AG04449 (cell line): Measurements from ENCODE around the gene GMPS.

Experiments used
- CTCF ChIA-PET: fragments of 350-600 bp; formaldehyde crosslinking; extraction: SDS; loops from one replicate; lab custom pipeline; 2021; ENCODE audit warnings: antibody characterized with exemption; lab: Yijun Ruan, JAX
- POLR2A ChIA-PET: fragments of 400-600, 350-600 bp; formaldehyde crosslinking; extraction: SDS; loops from one replicate; lab custom pipeline; 2020; ENCODE audit warnings: antibody characterized with exemption, inconsistent platforms; lab: Yijun Ruan, JAX
- DNase-seq: peaks from one replicate; pipeline ENCODE4 v3.0.0-alpha.2; 2010; ENCODE audit warnings: low read depth, low spot score
- H3K4me3 ChIP-seq: 2 replicates; pipeline ENCODE4 v1.5.1; 2011; ENCODE audit warnings: low read depth, mild to moderate bottlenecking, control low read depth, low read length
- TF ChIP-seq, protein P1 (sequence below): IDR thresholded peaks from one replicate; pipeline ENCODE4 v1.5.1; 2011; ENCODE audit warnings: mild to moderate bottlenecking, moderate library complexity, low read length, control low read depth, inconsistent platforms; ENCODE audit not compliant: insufficient read depth; ENCODE audit errors: missing control alignments

GMPS gene

GRCh38 chr3:155889212-155889611, 18.8 kb downstream of the GMPS start:
- TF ChIP-seq, protein P1, sequence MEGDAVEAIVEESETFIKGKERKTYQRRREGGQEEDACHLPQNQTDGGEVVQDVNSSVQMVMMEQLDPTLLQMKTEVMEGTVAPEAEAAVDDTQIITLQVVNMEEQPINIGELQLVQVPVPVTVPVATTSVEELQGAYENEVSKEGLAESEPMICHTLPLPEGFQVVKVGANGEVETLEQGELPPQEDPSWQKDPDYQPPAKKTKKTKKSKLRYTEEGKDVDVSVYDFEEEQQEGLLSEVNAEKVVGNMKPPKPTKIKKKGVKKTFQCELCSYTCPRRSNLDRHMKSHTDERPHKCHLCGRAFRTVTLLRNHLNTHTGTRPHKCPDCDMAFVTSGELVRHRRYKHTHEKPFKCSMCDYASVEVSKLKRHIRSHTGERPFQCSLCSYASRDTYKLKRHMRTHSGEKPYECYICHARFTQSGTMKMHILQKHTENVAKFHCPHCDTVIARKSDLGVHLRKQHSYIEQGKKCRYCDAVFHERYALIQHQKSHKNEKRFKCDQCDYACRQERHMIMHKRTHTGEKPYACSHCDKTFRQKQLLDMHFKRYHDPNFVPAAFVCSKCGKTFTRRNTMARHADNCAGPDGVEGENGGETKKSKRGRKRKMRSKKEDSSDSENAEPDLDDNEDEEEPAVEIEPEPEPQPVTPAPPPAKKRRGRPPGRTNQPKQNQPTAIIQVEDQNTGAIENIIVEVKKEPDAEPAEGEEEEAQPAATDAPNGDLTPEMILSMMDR: no peak
- no peak for DNase-seq
- ChIA-PET POLR2A (no interaction called here), CTCF (interaction anchor here (0.8 kb wide), 1 partner anchor 36 kb away, joined by 3 read pairs; no protein-coding TSS in a partner anchor)
- no peak overlapping the region for H3K4me3 ChIP-seq

DNA sequence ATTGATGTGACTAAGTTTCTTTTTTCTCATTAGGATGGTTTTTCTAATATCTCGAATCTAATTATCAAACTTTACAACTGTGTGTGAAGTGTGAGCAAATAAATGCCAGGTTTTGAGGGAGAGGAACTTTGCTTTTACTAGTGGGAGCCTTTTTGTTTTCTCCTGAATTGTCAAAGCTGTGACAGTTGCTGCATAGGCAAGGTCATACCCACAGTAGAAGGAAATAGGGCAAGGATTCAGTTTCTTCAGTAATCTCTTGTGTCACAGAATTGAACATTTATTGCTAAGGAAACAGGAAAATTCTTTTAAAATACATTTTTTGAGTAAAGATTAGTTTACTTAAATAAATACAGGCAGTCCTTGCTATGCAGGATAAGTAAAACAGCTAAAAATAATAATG, 19.5 kb downstream of the GMPS start:
- no peak overlapping the region for H3K4me3 ChIP-seq
- ChIA-PET POLR2A (no interaction called here), CTCF (interaction anchor here (0.8 to 1.5 kb wide), 2 partner anchors 8 to 15 kb away, joined by 3 to 4 read pairs; no protein-coding TSS in a partner anchor)
- TF ChIP-seq, protein P1: no peak
- DNase-seq: no peak

- CTCF ChIA-PET: interaction anchor here (1.5 kb wide), 1 partner anchor 9 kb away, joined by 4 read pairs; no protein-coding TSS in a partner anchor
- POLR2A ChIA-PET: no interaction called here
Measured at GRCh38 chr3:155890671-155891190, 20.3 kb downstream of the GMPS start.

GRCh38 chr3:155891321-155891720, 20.9 kb downstream of the GMPS start:
- DNase-seq: no peak
- ChIA-PET CTCF (interaction anchor here (1.5 kb wide), 1 partner anchor 10 kb away, joined by 4 read pairs; no protein-coding TSS in a partner anchor), POLR2A (no interaction called here)
- TF ChIP-seq, protein P1: no peak
- no peak overlapping the region for H3K4me3 ChIP-seq

More at GRCh38 chr3:155890671-155891190, 20.3 kb downstream of the GMPS start:
- DNase-seq: no peak
- TF ChIP-seq, protein P1: no peak
- no peak overlapping the region for H3K4me3 ChIP-seq

DNA sequence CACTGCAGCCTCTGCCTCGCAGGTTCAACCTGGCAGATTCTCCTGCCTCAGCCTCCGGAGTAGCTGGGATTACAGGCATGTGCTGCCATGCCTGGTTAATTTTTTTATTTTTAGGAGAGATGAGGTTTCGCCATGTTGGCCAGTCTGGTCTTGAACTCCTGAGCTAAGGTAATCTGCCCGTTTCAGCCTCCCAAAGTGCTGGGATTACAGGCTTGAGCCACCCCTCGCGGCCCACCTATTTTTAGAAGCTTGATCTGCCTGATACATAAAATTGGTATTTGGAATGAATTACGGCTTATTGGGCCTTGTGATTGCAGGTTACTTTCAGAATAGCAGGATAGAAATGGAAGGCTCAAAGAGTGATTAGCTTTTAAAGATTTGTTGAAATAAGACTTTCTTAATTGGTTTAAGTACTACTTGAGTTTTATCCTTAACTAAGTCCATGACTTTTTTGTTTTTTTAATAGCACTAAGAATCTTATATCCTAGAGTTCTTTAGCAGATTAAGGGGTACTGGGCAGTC, 25.0 kb downstream of the GMPS start:
- TF ChIP-seq, protein P1: no peak
- ChIA-PET CTCF (interaction anchor here (1.3 to 2.1 kb wide), 2 partner anchors 8 to 89 kb away, joined by 4 to 5 read pairs; partner anchors contain the start of gene C3orf33), POLR2A (no interaction called here)
- no peak overlapping the region for H3K4me3 ChIP-seq
- DNase-seq: no peak

- H3K4me3 ChIP-seq: no peak overlapping the region
- ChIA-PET CTCF (interaction anchor here (1.0 to 1.4 kb wide), 2 partner anchors 37 to 101 kb away, joined by 3 to 5 read pairs; partner anchors contain the start of gene C3orf33), POLR2A (no interaction called here)
- TF ChIP-seq, protein P1: no peak
- no peak for DNase-seq
Measured at GRCh38 chr3:155906900-155907299, 36.5 kb downstream of the GMPS start.
